Measurements from ENCODE around the gene ZNF431. TPM values are rescaled to one million over a fixed set of nuclear protein-coding genes. Genes with fewer than 3 reads are reported as not detected.
A peak's percentile ranks its signal among the peaks of the same experiment; 100 is the strongest.
"Not testable (repeated sequence)": the region's sequence is repeated elsewhere in the genome, so short reads cannot be mapped to it uniquely, and the experiment has no call there.

ZNF431 gene
- total and polyA plus RNA-seq, 9 donors: 12.3 to 24.6 (median 17.1) TPM

DNA sequence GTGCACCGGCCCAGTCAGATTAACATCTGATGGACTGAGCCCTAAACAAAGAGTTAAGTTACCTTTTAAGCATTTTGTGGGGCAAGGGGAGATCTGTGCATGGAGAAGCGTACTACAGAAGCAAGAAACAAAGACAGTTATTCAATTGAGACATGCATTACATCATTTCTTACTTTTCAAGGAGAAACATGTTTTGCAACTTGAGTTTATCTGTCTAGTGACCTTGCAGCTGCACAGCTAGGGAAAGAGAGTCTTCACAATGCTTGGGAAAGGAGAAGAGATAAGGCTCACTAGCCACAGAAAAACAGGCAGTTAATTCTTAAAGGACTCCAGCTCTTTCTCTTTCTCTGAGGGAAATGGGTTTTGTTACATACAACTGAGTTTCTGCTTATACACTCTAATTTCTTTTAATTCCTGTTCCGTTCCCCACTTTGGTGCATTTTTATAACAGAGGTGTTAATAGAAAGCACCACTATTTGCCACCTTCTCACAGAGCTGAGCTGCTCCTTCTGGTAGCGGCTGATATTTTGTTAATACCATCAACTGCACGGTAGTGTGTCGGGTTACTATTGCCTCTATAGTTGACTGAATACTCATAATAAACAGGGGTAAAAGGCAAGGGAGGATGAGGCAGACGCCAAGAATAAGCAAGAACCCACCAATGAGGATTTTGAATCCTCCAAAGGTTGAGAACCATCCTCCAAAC is 55.9 kb downstream of the ZNF431 start:
- WGBS (ENCODE audit: insufficient coverage): 17% methylated on average over 1 of the region's 7 CpGs
- Histone ChIP-seq H3K36me3 (ENCODE audit: control insufficient read depth, insufficient read depth, low read length) (no peaks in the 10 kb centered on the region), H3K27ac (ENCODE audit: low read length) (no peak overlapping the region), H3K27me3 (ENCODE audit: control insufficient read depth, insufficient read depth, low read length) (no peaks in the 10 kb centered on the region), H3K4me1 (ENCODE audit: control insufficient read depth, insufficient read depth, low read length) (no peaks in the 10 kb centered on the region), H3K9me3 (replicated peaks; ENCODE audit: control insufficient read depth, low read depth, low read length) (no peaks in the 10 kb centered on the region), H3K4me3 (ENCODE audit: low read length) (no peak overlapping the region)
- no peak for DNase-seq

DNA sequence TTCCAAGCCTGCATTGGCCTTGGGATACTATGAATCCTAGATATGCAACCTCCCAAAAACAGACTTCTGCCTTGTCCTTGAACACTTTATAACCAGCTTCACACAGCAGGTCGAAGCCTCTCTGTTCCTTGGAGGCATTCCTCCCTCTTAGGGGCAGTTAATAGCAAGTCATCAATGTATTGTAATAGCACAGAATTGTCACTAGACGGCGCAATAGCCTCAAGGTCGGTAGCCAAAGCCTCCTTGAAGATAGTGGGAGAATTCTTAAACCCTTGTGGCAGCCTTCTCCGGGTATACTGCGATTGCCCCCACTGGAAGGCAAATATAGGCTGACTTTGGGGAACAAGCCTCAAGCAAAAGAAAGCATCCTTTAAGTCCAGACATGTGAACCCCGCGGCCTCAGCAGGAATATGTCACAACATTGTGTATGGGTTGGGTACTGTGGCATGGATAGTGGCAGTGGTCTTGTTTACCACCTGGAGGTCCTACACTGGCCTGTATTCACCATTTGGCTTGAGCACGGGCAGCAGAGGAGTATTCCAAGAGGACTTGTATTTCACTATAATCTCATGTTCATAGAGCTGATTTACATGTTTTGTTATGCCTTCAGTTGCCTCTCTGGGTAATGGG is 61.1 kb downstream of the ZNF431 start:
- Histone ChIP-seq H3K27ac (ENCODE audit: low read length) (no peak overlapping the region), H3K4me1 (ENCODE audit: control insufficient read depth, insufficient read depth, low read length) (no peaks in the 10 kb centered on the region), H3K9me3 (replicated peaks; ENCODE audit: control insufficient read depth, low read depth, low read length) (peaks cover 10% of the 10 kb centered on the region), H3K36me3 (ENCODE audit: control insufficient read depth, insufficient read depth, low read length) (no peaks in the 10 kb centered on the region), H3K27me3 (ENCODE audit: control insufficient read depth, insufficient read depth, low read length) (no peaks in the 10 kb centered on the region), H3K4me3 (ENCODE audit: low read length) (no peak overlapping the region)
- peak; percentile 27 for DNase-seq
- 37% methylated on average over 7 of the region's 9 CpGs for WGBS (ENCODE audit: insufficient coverage)

DNA sequence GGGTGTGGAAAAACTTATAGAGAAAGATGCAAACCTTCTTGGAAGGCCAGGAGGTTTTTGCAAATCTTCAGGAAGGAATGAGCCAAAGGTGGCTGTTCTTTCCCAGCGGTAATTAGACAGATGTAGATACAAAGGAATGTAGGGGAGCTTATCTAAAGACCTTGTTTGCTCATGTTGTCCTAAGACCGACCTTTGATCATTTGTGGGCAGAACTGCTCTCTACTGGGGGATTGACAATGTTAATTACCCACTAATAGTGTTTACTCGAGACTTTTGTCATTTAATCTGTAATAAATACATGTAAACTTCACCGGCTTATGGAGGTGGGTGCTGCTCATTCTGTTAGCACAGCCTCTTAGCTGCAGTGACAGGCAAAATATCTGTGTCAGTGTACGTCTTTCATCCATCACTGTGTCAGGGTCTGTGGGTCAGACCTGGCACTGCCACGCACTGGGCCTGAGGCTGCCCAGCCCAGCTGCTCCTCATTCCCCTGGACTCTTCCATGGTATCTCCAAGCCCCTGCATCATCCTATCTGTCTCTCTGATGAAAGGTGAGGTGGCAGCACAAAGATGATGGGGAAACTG is 68.3 kb downstream of the ZNF431 start:
- H3K4me3 ChIP-seq (ENCODE audit: low read length): no peak overlapping the region
- WGBS (ENCODE audit: insufficient coverage): no CpG with 5 or more reads among the region's 6 CpGs
- H3K27ac ChIP-seq (ENCODE audit: low read length): no peak overlapping the region
- no peaks in the 10 kb centered on the region for H3K4me1 ChIP-seq (ENCODE audit: control insufficient read depth, insufficient read depth, low read length)
- no peak for DNase-seq
- no peaks in the 10 kb centered on the region for H3K27me3 ChIP-seq (ENCODE audit: control insufficient read depth, insufficient read depth, low read length)
- H3K36me3 ChIP-seq (ENCODE audit: control insufficient read depth, insufficient read depth, low read length): no peaks in the 10 kb centered on the region
- H3K9me3 ChIP-seq (replicated peaks; ENCODE audit: control insufficient read depth, low read depth, low read length): peaks cover 10% of the 10 kb centered on the region

DNA sequence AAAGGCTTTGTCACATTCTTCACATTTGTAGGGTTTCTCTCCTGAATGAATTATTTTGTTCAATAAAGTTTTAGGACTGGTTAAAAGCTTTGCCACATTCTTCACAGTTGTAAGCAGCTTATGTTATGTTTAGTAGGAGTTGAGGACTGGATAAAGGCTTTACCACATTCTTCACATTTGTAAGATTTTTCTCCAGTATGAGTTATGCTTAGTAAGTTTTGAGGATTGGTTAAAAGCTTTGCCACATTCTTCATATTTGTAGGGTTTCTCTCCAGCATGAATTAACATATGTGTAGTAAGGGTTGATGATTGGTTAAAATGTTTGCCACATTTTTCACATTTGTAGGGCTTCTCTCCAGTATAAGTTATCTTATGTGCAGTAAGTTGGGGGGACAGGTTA is 79.9 kb downstream of the ZNF431 start:
- H3K4me3 ChIP-seq (ENCODE audit: low read length): no peak overlapping the region
- H3K27ac ChIP-seq (ENCODE audit: low read length): no peak overlapping the region
- H3K9me3 ChIP-seq (replicated peaks; ENCODE audit: control insufficient read depth, low read depth, low read length): no peaks in the 10 kb centered on the region
- no peaks in the 10 kb centered on the region for H3K27me3 ChIP-seq (ENCODE audit: control insufficient read depth, insufficient read depth, low read length)
- DNase-seq: no peak
- H3K36me3 ChIP-seq (ENCODE audit: control insufficient read depth, insufficient read depth, low read length): no peaks in the 10 kb centered on the region
- H3K4me1 ChIP-seq (ENCODE audit: control insufficient read depth, insufficient read depth, low read length): no peaks in the 10 kb centered on the region

DNA sequence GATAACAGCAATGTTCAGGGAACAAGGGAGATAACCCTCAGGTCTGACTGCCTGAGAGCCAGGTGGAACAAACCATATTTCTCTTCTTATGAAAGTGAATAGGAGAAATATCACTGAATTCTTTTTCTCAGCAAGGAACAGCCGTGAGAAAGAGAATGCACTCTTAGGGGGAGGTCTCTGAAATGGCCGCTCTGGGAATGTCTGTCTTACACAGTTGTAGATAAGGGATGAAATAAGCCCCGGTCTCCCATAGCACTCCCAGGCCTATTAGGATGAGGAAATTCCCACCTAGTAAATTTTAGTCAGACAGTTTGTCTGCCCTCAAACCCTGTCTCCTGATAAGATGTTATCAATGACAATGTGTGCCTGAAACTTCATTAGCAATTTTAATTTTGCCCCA is 88.1 kb downstream of the ZNF431 start:
- not testable (repeated sequence) for H3K27me3 ChIP-seq (ENCODE audit: control insufficient read depth, insufficient read depth, low read length); H3K36me3 ChIP-seq (ENCODE audit: control insufficient read depth, insufficient read depth, low read length); DNase-seq; H3K4me3 ChIP-seq (ENCODE audit: low read length); H3K4me1 ChIP-seq (ENCODE audit: control insufficient read depth, insufficient read depth, low read length); H3K27ac ChIP-seq (ENCODE audit: low read length)
- peaks cover 20% of the 10 kb centered on the region for H3K9me3 ChIP-seq (replicated peaks; ENCODE audit: control insufficient read depth, low read depth, low read length)
- WGBS (ENCODE audit: insufficient coverage): no CpG with 5 or more reads among the region's 3 CpGs

DNA sequence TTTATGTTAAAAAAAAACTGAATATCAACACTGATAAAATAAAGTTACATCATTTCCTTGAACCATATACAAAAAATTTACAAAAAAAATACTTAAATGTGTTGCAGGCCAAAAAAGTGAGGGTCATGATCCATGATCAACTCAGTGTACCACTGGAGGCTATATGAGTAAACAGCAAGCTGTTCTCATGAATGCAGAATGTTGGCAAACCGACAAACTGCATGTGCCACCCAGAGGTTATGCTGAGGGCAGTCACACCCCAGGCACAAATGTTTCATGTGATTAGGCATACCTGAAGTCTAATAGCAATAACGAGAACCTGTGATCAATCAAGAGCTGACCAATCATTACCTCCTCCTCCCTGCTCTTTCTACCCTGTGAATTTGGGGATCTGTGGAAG is 91.9 kb downstream of the ZNF431 start:
- DNase-seq: no peak
- 67% methylated on average over 1 of the region's 2 CpGs for WGBS (ENCODE audit: insufficient coverage)
- no peaks in the 10 kb centered on the region for H3K36me3 ChIP-seq (ENCODE audit: control insufficient read depth, insufficient read depth, low read length)
- H3K9me3 ChIP-seq (replicated peaks; ENCODE audit: control insufficient read depth, low read depth, low read length): peaks cover 18% of the 10 kb centered on the region
- H3K4me1 ChIP-seq (ENCODE audit: control insufficient read depth, insufficient read depth, low read length): no peaks in the 10 kb centered on the region
- no peaks in the 10 kb centered on the region for H3K27me3 ChIP-seq (ENCODE audit: control insufficient read depth, insufficient read depth, low read length)
- no peak overlapping the region for H3K27ac ChIP-seq (ENCODE audit: low read length)
- no peak overlapping the region for H3K4me3 ChIP-seq (ENCODE audit: low read length)

DNA sequence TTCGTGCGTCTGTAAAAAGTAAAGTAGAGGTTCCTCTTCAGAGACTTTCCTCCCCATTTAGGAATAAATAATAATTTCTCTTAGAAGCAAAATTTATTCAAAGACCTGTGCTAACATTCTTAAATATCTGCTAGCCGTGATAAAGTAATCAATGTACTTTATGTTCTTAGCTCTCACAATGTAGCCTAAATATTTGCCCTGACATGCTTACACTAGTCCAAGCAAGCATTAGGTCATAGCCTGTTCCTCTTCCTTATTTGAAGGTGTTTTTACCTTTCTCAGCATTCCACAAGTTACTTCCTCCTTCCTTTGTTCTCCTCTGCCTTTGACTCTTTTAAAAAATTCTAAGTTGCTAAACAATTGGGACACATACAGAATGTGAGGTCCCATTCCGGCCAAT is 94.9 kb downstream of the ZNF431 start:
- not testable (repeated sequence) for H3K4me3 ChIP-seq (ENCODE audit: low read length); H3K4me1 ChIP-seq (ENCODE audit: control insufficient read depth, insufficient read depth, low read length); DNase-seq; H3K9me3 ChIP-seq (replicated peaks; ENCODE audit: control insufficient read depth, low read depth, low read length); H3K27me3 ChIP-seq (ENCODE audit: control insufficient read depth, insufficient read depth, low read length); H3K36me3 ChIP-seq (ENCODE audit: control insufficient read depth, insufficient read depth, low read length); H3K27ac ChIP-seq (ENCODE audit: low read length)
- WGBS (ENCODE audit: insufficient coverage): 67% methylated on average over 1 of the region's 4 CpGs

DNA sequence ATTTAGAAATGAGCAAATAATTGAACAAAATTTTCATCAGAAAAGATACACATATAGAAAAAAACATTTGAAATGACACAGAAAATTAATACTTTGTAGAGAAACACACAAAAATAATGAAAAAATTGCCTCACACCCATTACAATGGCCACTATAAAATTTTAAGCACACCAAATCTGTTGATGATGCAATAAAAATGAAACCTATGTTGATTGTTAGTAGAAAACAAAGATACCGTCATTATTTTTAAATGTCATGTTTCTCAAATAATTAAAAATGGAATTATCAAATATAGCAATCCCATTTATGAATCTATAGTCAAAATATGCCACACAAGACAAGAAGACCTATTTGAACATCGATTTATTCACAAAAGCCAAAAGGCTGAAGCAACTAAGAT is 96.8 kb downstream of the ZNF431 start:
- no peaks in the 10 kb centered on the region for H3K36me3 ChIP-seq (ENCODE audit: control insufficient read depth, insufficient read depth, low read length)
- DNase-seq: no peak
- H3K27ac ChIP-seq (ENCODE audit: low read length): no peak overlapping the region
- no peaks in the 10 kb centered on the region for H3K4me1 ChIP-seq (ENCODE audit: control insufficient read depth, insufficient read depth, low read length)
- no peaks in the 10 kb centered on the region for H3K27me3 ChIP-seq (ENCODE audit: control insufficient read depth, insufficient read depth, low read length)
- H3K9me3 ChIP-seq (replicated peaks; ENCODE audit: control insufficient read depth, low read depth, low read length): peaks cover 4% of the 10 kb centered on the region
- no CpG with 5 or more reads among the region's 2 CpGs for WGBS (ENCODE audit: insufficient coverage)
- no peak overlapping the region for H3K4me3 ChIP-seq (ENCODE audit: low read length)

Other genes with a start within 250 kb of the ZNF431 start
- 12.4 TPM for gene ZNF85, start 218.8 kb upstream of the ZNF431 start, total RNA-seq
- gene ZNF85, start 218.8 kb upstream of the ZNF431 start, polyA plus RNA-seq (ENCODE audit: insufficient read depth in 1 of 8, insufficient read length in 8 of 8, low replicate concordance in 1 of 8): 10 to 100 TPM in 4 of 8 donors, 1 to 10 TPM in 4; 6.8 to 10.9 (median 10.0) TPM
- gene ZNF430, start 121.4 kb upstream of the ZNF431 start, total RNA-seq: 8.2 TPM
- 1 to 10 TPM; 5.1 to 8.0 (median 6.4) TPM for gene ZNF430, start 121.4 kb upstream of the ZNF431 start, polyA plus RNA-seq (ENCODE audit: insufficient read depth in 1 of 8, insufficient read length in 8 of 8, low replicate concordance in 1 of 8)
- gene ZNF714, start 59.8 kb upstream of the ZNF431 start, total RNA-seq: 10.7 TPM
- gene ZNF714, start 59.8 kb upstream of the ZNF431 start, polyA plus RNA-seq (ENCODE audit: insufficient read depth in 1 of 8, insufficient read length in 8 of 8, low replicate concordance in 1 of 8): 10 to 100 TPM in 3 of 8 donors, 1 to 10 TPM in 5; 5.1 to 11.9 (median 8.8) TPM
- gene ZNF708, start 187.4 kb downstream of the ZNF431 start, total RNA-seq: 10.5 TPM
- 10 to 100 TPM in 2 of 8 donors, 1 to 10 TPM in 6; 6.4 to 11.8 (median 9.2) TPM for gene ZNF708, start 187.4 kb downstream of the ZNF431 start, polyA plus RNA-seq (ENCODE audit: insufficient read depth in 1 of 8, insufficient read length in 8 of 8, low replicate concordance in 1 of 8)
- 19.9 TPM for gene ZNF738, start 217.0 kb downstream of the ZNF431 start, total RNA-seq
- gene ZNF738, start 217.0 kb downstream of the ZNF431 start, polyA plus RNA-seq (ENCODE audit: insufficient read depth in 1 of 8, insufficient read length in 8 of 8, low replicate concordance in 1 of 8): 10 to 100 TPM; 16.3 to 22.0 (median 18.7) TPM